ENCODE results near the gene COLEC11. TPM values are rescaled to one million over a fixed set of nuclear protein-coding genes. Genes with fewer than 3 reads are reported as not detected.
"Not testable (repeated sequence)": the region's sequence is repeated elsewhere in the genome, so short reads cannot be mapped to it uniquely, and the experiment has no call there.

Gene COLEC11
- total RNA-seq, 1 donor from 2014 or later, result not detected

GRCh38 chr2:3618367-3618766 is 23.5 kb downstream of the COLEC11 start:
- Mint-ChIP-seq H3K27ac (no peak overlapping the region), H3K27me3 (peaks cover under 1% of the 10 kb centered on the region), H3K9me3 (ENCODE audit: low read depth) (peaks cover 21% of the 10 kb centered on the region), H3K36me3 (ENCODE audit: insufficient read depth) (peaks cover 5% of the 10 kb centered on the region), H3K4me1 (ENCODE audit: low read depth) (peaks cover 5% of the 10 kb centered on the region), H3K4me3 (ENCODE audit: low read depth) (no peak overlapping the region)
- no peak for TF ChIP-seq CTCF (IDR thresholded peaks at IDR 0.05; ENCODE audit: unreplicated experiment)
- no peak for DNase-seq (ENCODE audit: low spot score, unreplicated experiment)

GRCh38 chr2:3619033-3619432 is 24.1 kb downstream of the COLEC11 start:
- no peak for DNase-seq (ENCODE audit: low spot score, unreplicated experiment)
- Mint-ChIP-seq H3K36me3 (ENCODE audit: insufficient read depth) (peaks cover 4% of the 10 kb centered on the region), H3K4me3 (ENCODE audit: low read depth) (no peak overlapping the region), H3K27me3 (peaks cover 4% of the 10 kb centered on the region), H3K9me3 (ENCODE audit: low read depth) (peaks cover 25% of the 10 kb centered on the region), H3K4me1 (ENCODE audit: low read depth) (peaks cover 5% of the 10 kb centered on the region), H3K27ac (no peak overlapping the region)
- no peak for TF ChIP-seq CTCF (IDR thresholded peaks at IDR 0.05; ENCODE audit: unreplicated experiment)

GRCh38 chr2:3619661-3620060 is 24.7 kb downstream of the COLEC11 start:
- not testable (repeated sequence) for H3K4me3 Mint-ChIP-seq (ENCODE audit: low read depth); H3K27me3 Mint-ChIP-seq; H3K27ac Mint-ChIP-seq; H3K4me1 Mint-ChIP-seq (ENCODE audit: low read depth); H3K36me3 Mint-ChIP-seq (ENCODE audit: insufficient read depth); DNase-seq (ENCODE audit: low spot score, unreplicated experiment)
- H3K9me3 Mint-ChIP-seq (ENCODE audit: low read depth), result peaks cover 25% of the 10 kb centered on the region

- peaks cover 22% of the 10 kb centered on the region for H3K9me3 Mint-ChIP-seq (ENCODE audit: low read depth)
- no peak for TF ChIP-seq CTCF (IDR thresholded peaks at IDR 0.05; ENCODE audit: unreplicated experiment)
- no peak overlapping the region for H3K4me3 Mint-ChIP-seq (ENCODE audit: low read depth)
- DNase-seq (ENCODE audit: low spot score, unreplicated experiment), result no peak
- H3K27ac Mint-ChIP-seq, result no peak overlapping the region
- H3K27me3 Mint-ChIP-seq, result peaks cover 4% of the 10 kb centered on the region
- peaks cover 5% of the 10 kb centered on the region for H3K4me1 Mint-ChIP-seq (ENCODE audit: low read depth)
- peaks cover 4% of the 10 kb centered on the region for H3K36me3 Mint-ChIP-seq (ENCODE audit: insufficient read depth)
Measured at GRCh38 chr2:3620834-3621233, 25.9 kb downstream of the COLEC11 start.

GRCh38 chr2:3622967-3623366 is 28.1 kb downstream of the COLEC11 start:
- Mint-ChIP-seq H3K4me3 (ENCODE audit: low read depth) (no peak overlapping the region), H3K4me1 (ENCODE audit: low read depth) (peaks cover 5% of the 10 kb centered on the region), H3K27me3 (peaks cover 4% of the 10 kb centered on the region), H3K36me3 (ENCODE audit: insufficient read depth) (peaks cover under 1% of the 10 kb centered on the region), H3K27ac (no peak overlapping the region), H3K9me3 (ENCODE audit: low read depth) (peaks cover 13% of the 10 kb centered on the region)
- no peak for DNase-seq (ENCODE audit: low spot score, unreplicated experiment)
- no peak for TF ChIP-seq CTCF (IDR thresholded peaks at IDR 0.05; ENCODE audit: unreplicated experiment)

- Mint-ChIP-seq H3K4me1 (ENCODE audit: low read depth) (peaks cover 5% of the 10 kb centered on the region), H3K27me3 (peaks cover 4% of the 10 kb centered on the region), H3K27ac (no peak overlapping the region), H3K9me3 (ENCODE audit: low read depth) (peaks cover 12% of the 10 kb centered on the region), H3K36me3 (ENCODE audit: insufficient read depth) (no peaks in the 10 kb centered on the region), H3K4me3 (ENCODE audit: low read depth) (no peak overlapping the region)
- no peak for DNase-seq (ENCODE audit: low spot score, unreplicated experiment)
- TF ChIP-seq CTCF (IDR thresholded peaks at IDR 0.05; ENCODE audit: unreplicated experiment), result no peak
Measured at GRCh38 chr2:3624059-3624794, 29.3 kb downstream of the COLEC11 start.
